SK-N-SH (cell line): ENCODE measurements around the gene DROSHA.

ENCODE experiments used
- EP300 ChIP-seq, 2 experiments: IDR thresholded peaks; 2 replicates each; pipeline versions ENCODE4 v1.4.0 to v1.6.1; 2012; ENCODE audit warnings: borderline replicate concordance in 1 of 2, low read depth in 1 of 2, low read length in 1 of 2
- MXI1 ChIP-seq: IDR thresholded peaks from 2 replicates; pipeline ENCODE4 v1.6.1; 2012; ENCODE audit warnings: mild to moderate bottlenecking, low read depth, low read length, improper control_type of control experiment
- POLR2AphosphoS5 ChIP-seq: IDR thresholded peaks from 2 replicates; pipeline ENCODE4 v1.6.1; 2012; ENCODE audit warnings: low read depth, low read length
- TAF1 ChIP-seq: IDR thresholded peaks from 2 replicates; pipeline ENCODE4 v1.6.1; 2012; ENCODE audit warnings: low read depth, mild to moderate bottlenecking, low read length, moderate library complexity, borderline replicate concordance
- TF ChIP-seq, protein P1 (sequence below): IDR thresholded peaks from 2 replicates; pipeline ENCODE4 v1.6.1; 2012; ENCODE audit warnings: mild to moderate bottlenecking, low read depth, low read length, moderate library complexity
- TF ChIP-seq, protein P2 (sequence below): fragments of 200-600 bp; sonication (generic); IDR thresholded peaks from 2 replicates; pipeline ENCODE4 v1.6.1; 2017; ENCODE audit warnings: antibody characterized with exemption, mild to moderate bottlenecking, moderate library complexity
- TF ChIP-seq, protein P3 (sequence below): IDR thresholded peaks from 2 replicates; pipeline ENCODE4 v1.4.0; 2012; ENCODE audit warnings: low read depth, borderline replicate concordance

DNA sequence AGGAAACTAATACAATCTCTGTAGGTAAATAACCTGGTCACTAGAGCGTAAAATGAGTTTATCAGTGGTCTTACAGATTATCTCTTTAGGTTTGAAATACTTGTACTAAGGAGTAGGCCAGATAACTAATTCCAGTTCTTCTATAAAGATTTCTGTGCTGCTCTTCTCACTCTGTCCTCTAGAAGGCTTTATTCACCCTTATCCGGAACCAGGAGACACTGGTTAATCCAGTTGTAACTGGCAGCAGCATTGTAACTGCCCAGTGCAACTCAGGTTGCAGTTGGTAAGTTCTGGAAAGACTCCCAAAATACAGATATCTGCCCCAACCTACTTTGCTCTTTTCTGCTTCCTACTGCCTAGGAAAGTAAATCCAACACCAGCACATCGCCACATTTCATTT lies 20.0 kb upstream of the DROSHA start:
- TF ChIP-seq, protein P1, sequence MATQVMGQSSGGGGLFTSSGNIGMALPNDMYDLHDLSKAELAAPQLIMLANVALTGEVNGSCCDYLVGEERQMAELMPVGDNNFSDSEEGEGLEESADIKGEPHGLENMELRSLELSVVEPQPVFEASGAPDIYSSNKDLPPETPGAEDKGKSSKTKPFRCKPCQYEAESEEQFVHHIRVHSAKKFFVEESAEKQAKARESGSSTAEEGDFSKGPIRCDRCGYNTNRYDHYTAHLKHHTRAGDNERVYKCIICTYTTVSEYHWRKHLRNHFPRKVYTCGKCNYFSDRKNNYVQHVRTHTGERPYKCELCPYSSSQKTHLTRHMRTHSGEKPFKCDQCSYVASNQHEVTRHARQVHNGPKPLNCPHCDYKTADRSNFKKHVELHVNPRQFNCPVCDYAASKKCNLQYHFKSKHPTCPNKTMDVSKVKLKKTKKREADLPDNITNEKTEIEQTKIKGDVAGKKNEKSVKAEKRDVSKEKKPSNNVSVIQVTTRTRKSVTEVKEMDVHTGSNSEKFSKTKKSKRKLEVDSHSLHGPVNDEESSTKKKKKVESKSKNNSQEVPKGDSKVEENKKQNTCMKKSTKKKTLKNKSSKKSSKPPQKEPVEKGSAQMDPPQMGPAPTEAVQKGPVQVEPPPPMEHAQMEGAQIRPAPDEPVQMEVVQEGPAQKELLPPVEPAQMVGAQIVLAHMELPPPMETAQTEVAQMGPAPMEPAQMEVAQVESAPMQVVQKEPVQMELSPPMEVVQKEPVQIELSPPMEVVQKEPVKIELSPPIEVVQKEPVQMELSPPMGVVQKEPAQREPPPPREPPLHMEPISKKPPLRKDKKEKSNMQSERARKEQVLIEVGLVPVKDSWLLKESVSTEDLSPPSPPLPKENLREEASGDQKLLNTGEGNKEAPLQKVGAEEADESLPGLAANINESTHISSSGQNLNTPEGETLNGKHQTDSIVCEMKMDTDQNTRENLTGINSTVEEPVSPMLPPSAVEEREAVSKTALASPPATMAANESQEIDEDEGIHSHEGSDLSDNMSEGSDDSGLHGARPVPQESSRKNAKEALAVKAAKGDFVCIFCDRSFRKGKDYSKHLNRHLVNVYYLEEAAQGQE, result no peak
- TF ChIP-seq, protein P2, sequence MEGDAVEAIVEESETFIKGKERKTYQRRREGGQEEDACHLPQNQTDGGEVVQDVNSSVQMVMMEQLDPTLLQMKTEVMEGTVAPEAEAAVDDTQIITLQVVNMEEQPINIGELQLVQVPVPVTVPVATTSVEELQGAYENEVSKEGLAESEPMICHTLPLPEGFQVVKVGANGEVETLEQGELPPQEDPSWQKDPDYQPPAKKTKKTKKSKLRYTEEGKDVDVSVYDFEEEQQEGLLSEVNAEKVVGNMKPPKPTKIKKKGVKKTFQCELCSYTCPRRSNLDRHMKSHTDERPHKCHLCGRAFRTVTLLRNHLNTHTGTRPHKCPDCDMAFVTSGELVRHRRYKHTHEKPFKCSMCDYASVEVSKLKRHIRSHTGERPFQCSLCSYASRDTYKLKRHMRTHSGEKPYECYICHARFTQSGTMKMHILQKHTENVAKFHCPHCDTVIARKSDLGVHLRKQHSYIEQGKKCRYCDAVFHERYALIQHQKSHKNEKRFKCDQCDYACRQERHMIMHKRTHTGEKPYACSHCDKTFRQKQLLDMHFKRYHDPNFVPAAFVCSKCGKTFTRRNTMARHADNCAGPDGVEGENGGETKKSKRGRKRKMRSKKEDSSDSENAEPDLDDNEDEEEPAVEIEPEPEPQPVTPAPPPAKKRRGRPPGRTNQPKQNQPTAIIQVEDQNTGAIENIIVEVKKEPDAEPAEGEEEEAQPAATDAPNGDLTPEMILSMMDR, result no peak
- TF ChIP-seq MXI1, result no peak
- no peak for TF ChIP-seq POLR2AphosphoS5
- TF ChIP-seq EP300 (IDR thresholded peaks at IDR 0.05; ENCODE audit: borderline replicate concordance in 1 of 2, low read depth in 1 of 2, low read length in 1 of 2), result no peak
- TF ChIP-seq, protein P3, sequence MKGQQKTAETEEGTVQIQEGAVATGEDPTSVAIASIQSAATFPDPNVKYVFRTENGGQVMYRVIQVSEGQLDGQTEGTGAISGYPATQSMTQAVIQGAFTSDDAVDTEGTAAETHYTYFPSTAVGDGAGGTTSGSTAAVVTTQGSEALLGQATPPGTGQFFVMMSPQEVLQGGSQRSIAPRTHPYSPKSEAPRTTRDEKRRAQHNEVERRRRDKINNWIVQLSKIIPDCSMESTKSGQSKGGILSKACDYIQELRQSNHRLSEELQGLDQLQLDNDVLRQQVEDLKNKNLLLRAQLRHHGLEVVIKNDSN, result no peak
- TF ChIP-seq TAF1, result no peak
